NCI-H345 treated with DMSO at 0.1 percent for 48 hours (cell line): Measurements from ENCODE around the gene RASAL1.

Experiments used
- DNase-seq: peaks from one replicate; lab custom pipeline; 2025; ENCODE audit not compliant: unreplicated experiment; lab: John Stamatoyannopoulos, UW

The RASAL1 gene

GRCh38 chr12:113077057-113077858 is 58.3 kb downstream of the RASAL1 start:
- DNase-seq, result no peak

DNA sequence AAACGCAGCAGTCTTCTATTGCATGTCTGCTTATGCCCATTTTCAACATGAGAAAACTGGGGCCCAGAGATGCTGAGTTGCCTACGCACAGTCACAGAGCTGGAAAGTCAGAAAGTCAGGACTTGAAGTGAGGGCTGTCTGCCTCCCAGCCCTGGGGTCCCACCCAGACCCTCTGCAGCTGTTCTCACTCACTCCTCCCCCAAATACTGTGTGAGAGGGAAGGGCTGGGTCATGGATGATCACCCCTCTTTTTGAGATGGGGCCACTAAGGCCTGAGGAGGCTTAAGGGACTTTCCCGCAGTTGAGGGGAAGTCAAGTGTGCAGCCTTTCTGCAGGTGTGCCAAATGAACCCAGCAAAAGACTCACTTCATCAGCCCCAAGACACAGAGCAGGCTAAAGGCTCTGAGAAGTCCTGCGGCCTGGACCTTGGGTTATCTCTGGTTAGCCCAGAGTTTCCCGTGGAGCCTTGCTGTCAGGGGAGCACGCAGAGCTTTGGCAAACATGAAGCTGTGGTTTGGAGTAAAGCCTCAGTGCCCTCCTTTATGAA is 60.4 kb downstream of the RASAL1 start:
- no peak for DNase-seq

DNA sequence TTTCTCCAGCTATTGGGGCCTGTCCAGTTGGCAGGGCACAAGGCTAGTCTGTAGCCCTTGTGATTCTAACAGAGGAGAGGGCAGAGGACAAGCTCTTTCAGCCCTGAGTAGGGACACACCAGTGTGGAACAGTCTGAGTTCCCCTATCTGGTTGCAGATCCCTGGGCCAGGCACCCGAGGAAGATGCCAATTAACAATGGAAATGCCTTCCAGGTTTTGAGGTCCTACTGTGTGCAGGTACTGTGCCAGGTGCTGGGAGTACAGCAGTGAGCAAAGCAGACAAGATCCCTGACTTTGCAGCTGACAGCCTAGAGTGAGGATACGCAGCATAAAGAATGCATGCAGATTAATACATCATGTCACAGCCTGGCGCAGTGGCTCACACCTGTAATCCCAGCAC is 62.0 kb downstream of the RASAL1 start:
- DNase-seq, result no peak

DNA sequence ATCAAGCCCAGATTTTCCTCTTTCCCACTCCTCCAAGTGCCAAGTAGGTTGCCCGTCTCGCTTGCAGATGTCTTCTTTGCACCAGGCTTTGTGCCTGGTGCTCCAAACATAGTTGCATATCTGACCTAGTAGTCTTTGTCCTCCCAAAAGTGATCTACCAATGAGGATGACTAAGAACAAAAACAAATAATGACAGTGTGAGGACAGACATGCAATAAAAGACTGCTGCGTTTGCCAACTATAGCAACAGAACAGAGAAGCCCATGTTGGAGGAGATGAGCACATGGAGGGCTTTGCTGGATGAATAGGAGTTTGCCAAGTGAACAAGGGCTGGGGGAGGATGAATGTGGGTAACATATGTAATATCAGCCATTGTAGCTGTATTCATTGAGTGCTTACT is 63.4 kb downstream of the RASAL1 start:
- no peak for DNase-seq

GRCh38 chr12:113071135-113072112 is 64.1 kb downstream of the RASAL1 start:
- DNase-seq, result peak; percentile 88

- no peak for DNase-seq
Observed at GRCh38 chr12:113070117-113070906, 65.2 kb downstream of the RASAL1 start.

DNA sequence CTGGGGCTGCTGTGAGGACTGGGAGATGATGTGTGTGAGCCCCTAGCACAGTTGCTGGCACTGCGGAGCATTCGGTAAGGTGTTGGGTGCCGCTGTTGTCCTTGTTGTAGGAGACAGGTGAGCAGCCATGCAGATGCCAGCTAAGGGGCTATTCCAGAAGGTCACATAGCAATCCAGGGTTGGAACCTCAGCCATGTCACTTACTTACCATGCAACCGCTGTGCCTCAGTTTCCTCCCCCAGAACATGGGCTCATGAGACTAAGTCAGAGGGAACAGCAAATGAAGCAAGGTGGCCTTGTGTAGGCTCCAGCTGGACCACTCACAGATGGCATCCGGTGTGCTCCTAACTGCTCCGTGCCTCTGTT is 65.8 kb downstream of the RASAL1 start:
- no peak for DNase-seq

- no peak for DNase-seq
Observed at GRCh38 chr12:113069149-113069548, 66.4 kb downstream of the RASAL1 start.

DNA sequence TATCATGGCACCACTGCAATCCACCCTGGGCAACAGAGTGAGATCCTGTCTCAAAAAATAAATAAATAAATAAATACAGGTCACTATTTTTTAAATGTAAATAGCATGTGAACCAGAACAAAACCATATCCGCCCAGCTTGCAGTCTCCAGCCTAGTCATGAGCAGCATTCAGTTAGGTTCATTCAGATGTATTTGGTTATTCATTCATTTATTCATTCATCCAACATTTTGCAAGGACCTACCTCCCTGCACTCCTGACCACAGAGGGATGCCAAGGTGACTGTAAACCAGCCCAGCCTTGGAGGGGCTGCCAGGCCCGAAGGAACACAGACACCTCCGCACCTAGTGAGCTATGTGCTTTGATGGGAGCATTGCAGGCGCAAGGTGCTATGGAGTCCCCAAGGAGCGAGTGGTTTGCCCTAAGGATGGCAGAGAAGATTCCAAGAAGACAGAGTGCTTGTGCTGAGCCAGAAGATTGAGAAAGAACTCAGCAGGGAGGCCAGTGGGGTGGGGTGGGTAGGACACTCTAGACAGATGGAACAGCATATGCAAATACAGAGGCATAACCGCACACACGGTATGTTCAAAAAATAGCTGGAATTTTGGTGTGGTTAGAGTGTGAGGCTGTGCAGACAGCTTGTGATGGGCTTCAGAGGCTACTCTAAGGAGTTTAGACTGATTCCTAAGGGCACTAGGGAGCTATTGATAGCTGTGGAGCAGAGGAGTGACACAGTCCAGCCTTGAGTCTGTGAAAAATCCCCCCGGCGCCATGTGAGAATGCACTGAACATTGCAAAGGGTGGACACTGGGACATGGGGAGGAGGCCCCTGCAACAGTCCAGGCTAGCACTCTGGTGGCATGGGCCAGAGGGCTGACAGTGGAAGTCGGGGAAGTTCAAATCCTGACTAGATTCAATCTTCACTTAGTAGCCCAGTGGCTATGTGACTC is 67.3 kb downstream of the RASAL1 start:
- no peak for DNase-seq

DNA sequence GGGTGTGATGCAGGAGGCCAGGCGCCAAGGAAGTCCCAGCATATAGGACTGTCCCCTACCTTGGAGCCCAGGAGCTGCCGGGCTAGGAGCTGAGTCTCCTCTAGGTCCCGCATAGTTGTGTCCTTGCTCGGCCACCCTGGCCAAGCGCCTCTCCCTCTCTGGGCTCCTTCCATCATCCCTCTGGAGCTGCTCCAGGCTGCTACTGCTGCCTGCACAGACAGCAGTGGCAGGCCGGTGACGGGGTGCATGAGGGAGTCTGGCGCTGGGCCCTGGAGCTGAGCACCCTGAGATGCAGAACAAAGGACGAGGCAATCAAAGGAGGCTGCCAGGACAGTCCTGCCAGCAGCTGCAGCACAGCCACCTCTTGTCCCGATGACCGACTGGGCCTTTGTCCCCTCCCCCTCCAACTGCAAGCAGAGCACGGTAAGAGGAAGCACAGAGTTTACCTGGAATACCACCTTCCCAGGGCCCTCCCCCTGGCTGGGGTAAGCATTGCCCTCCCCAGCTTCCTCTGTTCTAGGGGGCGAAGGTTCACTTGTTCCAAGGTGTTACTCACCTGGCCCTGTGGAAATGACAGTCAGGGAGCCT is 68.7 kb downstream of the RASAL1 start:
- DNase-seq, result no peak

- DNase-seq, result no peak
Observed at GRCh38 chr12:113065126-113066007, 70.2 kb downstream of the RASAL1 start.

DNA sequence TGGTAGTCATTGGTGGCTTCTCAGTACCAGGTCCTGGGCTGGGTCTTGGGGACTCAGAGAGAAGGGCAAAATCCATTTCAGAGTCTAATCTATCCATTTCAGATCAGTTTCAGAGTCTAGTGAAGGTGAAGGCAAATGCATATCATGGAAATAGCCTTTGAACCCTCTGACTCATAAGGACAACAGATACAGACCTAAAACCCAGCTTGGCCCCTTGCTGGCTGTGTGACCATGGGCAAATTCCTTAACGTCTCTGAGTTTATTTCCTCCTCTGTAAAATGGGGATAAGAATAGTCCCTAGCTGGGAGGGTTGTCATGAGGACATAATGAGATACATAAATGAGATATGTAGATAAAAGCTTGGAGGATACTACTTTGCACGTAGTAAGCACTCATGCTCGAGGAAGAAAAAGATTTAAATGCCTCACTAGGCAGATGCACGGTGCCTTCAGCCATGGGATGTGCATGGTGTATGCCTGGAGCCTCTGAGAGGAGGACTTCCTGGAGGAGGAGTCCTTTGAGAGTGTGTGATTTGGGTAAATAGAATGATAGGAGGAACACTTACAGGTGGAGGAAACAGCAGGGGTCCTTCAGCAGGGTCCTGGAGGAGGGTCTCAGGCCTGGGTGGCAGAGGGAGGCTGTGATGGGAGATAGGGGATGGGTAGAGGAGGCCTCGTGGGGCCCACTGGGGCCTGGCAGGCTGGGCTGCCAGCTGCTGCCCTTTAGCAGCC is 71.0 kb downstream of the RASAL1 start:
- no peak for DNase-seq

GRCh38 chr12:113063396-113064350 is 71.9 kb downstream of the RASAL1 start:
- no peak for DNase-seq

DNA sequence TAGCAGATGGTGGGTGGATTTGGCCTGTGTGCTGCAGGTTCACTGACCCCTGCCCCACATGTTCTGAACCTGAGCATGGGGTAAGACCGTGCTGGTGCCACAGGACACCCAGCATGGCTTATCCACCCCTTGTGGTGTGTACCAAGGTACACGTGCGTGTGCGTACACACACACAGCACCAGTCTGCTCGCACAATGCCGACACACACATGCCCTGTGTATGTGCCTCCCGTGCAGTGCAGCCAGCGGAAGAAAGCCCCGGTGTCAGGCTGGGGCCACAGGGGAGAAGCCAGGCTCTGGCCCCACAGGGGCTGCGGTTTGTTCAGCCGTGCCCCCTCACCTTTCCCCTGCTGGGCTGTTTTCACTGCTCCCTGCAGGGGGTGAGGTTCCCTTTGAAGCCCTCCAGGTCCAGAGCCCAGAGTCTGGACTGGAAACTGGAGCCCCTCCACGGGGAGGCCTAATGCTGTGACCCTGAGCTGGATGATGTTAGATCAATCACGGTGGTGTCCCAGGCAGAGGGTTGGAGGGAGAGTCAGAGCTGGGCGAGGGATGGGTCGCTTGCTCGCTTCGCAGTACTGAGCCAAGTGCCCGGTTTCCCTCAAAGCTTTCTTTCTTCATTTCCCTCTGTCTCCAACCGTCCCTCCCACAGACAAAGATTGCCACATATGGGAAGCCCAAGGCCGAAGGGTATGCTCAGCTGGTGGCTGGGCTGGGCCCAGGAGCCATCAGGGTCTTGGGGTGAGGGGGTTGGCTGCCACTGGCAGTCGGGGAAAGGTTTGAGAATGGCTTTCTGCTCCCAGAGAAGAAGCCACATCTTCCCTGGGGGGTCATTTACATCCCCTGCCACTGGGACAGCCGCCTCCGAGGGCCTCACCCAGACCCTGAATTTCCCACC is 72.8 kb downstream of the RASAL1 start:
- no peak for DNase-seq

DNA sequence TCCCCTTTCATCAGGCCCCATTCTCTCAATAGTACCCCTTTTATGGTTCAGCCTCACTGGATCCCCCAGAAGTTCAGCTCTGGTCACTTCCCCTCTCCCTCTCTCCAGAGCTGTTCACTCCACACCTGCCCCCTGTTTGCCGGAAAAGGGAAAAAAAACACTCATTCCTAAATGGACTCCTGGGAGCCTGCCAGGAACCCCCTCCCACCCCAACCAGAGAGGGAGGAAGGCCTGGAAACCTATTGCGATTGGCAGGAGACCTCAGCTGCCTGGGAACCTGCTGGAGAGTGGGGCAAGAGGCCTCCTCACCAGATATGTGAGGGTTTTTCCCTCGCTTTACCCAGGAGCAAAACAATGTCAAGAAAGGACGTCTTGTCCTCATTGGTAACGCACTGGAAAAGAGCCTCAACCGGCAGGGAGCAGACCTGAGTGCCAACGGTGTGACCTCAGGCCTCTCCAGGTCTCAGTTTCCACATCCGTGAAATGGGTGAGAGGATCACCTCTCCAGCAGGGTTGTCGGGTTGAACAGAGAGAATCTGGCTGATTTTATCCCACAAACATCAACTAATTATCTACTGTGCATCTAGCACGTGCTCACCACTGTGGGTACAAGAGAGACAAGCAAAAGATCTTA is 74.4 kb downstream of the RASAL1 start:
- no peak for DNase-seq
